GM19395 (cell line): Measurements from ENCODE around the gene SPC25.

Experiments
- ATAC-seq: cut with Tn5 transposase; IDR thresholded peaks from one replicate; pipeline ENCODE4 v1.9.1; 2021; ENCODE audit warnings: mild to moderate bottlenecking, moderate library complexity; ENCODE audit not compliant: unreplicated experiment

Gene SPC25

GRCh38 chr2:168848225-168848624 lies 42.0 kb downstream of the SPC25 start:
- no peak for ATAC-seq

GRCh38 chr2:168843253-168843652 lies 47.0 kb downstream of the SPC25 start:
- no peak for ATAC-seq

- ATAC-seq: no peak
Measured at GRCh38 chr2:168841445-168841844, 48.8 kb downstream of the SPC25 start.

GRCh38 chr2:168835969-168836368 lies 54.3 kb downstream of the SPC25 start:
- no peak for ATAC-seq

GRCh38 chr2:168831662-168832061 lies 58.6 kb downstream of the SPC25 start:
- ATAC-seq: no peak

GRCh38 chr2:168830958-168831357 lies 59.3 kb downstream of the SPC25 start:
- no peak for ATAC-seq

- no peak for ATAC-seq
Measured at GRCh38 chr2:168825126-168825525, 65.1 kb downstream of the SPC25 start.

- no peak for ATAC-seq
Measured at GRCh38 chr2:168821992-168822391, 68.2 kb downstream of the SPC25 start.

GRCh38 chr2:168821577-168821976 lies 68.7 kb downstream of the SPC25 start:
- no peak for ATAC-seq
